GM18511 (cell line): ENCODE measurements around the gene SLC35F6.

Experiments used
- ATAC-seq: cut with Tn5 transposase; IDR thresholded peaks from one replicate; pipeline ENCODE4 v1.9.1; 2021; ENCODE audit warnings: mild to moderate bottlenecking, moderate library complexity; ENCODE audit not compliant: unreplicated experiment

SLC35F6 gene, protein sequence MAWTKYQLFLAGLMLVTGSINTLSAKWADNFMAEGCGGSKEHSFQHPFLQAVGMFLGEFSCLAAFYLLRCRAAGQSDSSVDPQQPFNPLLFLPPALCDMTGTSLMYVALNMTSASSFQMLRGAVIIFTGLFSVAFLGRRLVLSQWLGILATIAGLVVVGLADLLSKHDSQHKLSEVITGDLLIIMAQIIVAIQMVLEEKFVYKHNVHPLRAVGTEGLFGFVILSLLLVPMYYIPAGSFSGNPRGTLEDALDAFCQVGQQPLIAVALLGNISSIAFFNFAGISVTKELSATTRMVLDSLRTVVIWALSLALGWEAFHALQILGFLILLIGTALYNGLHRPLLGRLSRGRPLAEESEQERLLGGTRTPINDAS

DNA sequence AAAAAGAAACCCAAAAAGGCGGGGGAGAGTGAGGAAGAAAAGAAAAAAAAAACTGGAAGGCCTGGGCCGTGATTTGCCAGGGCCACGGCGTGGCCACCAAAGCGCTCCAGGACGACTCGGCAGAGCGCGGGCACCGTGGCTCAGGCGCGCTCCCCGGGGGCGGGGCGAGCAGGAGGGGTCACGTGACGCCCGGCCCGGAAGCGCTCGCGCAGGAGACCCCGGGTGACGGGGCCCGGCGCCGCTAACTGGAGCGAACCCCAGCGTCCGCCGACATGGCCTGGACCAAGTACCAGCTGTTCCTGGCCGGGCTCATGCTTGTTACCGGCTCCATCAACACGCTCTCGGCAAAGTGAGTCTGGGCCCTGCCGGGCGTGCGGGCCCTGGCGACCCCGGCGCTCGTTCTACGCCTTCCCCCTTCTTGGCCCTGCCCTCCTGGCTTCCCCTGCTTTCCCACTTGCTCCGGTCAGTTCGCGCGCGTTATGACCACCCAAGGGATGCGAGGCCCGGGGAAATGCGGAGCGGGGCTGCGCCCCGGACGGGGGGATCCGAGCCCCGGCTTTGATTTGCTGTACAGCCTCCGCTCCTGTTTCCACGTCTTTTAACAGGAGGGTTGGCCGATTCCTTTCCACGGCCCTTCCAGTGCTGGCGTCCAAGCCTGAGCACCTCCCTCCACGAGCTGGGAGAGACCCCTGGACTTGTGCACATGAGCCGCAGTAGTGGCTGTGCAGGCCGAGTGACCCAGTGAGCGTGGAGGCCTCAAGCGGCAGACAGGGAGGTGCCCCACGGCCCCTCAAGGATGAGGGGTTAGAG, at the start of gene SLC35F6:
SLC35F6 (plus strand) TSS at position 207 of the 810 bp plus-strand sequence; CDS start at position 273, 66 bp downstream.
- peak; percentile 85 for ATAC-seq

DNA sequence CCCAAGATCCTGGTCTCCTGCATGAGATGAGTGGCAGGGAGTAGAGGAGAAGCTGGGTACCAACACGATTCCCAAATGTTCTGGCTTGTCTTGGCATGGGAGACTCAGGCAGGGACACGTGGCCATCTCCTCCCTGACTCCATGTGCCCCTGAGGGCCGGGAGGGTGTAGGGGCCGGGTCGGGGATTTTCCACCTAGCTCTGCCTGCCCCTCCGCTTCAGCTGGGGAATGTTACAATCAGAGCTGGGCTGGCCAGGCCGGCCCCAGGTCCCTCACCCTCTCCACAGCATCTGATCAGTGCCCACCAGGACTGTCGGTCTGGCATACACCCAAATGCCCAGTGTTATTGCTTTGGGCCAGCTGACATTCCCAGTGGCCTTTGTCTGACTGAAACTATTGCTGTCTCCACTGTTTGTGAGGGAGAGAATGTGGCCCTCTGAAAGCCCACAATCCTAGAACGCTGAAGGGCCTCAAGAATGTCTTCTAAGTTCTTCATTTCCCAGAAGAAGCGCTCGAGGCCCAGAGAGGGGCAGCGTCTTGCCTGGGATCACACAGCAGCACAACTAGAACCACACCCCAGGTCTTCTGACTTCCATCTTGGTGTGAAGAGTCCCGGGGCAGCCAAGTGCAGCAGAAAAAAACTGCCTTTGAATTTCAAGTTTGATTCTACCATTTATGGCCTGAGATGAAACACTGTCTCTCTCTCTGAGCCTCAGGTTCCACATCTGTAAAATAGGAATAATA, 48.4 kb upstream of the SLC35F6 start:
- ATAC-seq, result no peak

DNA sequence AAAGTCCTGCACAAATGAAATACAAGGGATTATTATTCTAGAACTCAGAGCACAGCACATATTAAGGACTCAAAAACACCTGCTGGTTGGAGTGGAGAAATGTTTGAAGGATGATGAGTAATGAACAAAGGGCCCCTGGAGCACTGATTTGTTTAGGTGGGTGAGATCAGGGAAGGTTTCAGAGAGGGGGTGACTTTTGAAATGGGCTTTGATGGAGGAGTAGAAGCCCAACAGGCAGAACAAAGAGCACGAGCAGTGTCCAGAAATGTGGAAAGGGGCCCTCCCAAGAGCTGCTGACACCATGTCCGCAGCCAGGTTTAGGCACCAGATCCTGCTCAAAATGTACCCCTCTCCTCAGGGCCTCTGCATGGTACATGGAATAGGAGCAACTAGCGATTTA, 47.7 kb upstream of the SLC35F6 start:
- no peak for ATAC-seq

DNA sequence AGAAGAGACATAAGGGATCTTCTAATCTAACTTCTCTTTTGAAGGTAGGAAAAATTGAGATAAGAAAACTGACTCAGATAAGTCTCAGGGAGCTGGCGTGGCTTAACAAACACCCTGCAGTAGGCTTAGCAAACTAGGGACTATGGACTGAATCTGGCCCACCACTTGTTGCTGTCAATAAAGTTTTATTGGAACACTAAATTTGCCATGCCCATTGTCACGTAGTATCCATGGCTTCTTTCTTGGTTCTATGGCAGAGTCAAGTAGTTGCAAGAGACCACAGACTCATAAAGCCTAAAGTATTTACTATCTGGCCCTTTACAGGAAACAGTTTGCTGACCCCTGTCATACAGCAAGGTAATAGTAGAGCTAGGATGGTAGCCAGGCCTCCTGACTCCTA, 47.3 kb upstream of the SLC35F6 start:
- no peak for ATAC-seq

DNA sequence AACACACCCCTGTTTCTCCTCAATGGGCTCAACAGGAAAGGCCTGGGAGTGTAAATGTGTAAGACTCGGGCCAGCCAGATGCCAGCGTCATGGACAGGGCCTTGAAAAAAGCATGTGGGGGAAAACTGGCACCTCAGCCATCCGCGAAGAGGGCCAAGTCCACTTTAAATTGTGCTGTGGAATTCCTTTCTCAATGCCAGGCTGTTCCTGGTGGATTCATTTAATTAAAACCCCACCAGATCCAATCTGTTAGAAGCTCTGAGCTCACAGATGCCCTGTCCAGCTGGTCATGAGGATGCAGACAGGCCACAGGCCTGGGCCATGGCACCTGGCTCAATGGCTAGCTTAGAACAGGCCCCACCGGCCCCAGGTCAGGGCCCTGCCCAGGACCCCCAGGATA, 46.7 kb upstream of the SLC35F6 start:
- no peak for ATAC-seq

DNA sequence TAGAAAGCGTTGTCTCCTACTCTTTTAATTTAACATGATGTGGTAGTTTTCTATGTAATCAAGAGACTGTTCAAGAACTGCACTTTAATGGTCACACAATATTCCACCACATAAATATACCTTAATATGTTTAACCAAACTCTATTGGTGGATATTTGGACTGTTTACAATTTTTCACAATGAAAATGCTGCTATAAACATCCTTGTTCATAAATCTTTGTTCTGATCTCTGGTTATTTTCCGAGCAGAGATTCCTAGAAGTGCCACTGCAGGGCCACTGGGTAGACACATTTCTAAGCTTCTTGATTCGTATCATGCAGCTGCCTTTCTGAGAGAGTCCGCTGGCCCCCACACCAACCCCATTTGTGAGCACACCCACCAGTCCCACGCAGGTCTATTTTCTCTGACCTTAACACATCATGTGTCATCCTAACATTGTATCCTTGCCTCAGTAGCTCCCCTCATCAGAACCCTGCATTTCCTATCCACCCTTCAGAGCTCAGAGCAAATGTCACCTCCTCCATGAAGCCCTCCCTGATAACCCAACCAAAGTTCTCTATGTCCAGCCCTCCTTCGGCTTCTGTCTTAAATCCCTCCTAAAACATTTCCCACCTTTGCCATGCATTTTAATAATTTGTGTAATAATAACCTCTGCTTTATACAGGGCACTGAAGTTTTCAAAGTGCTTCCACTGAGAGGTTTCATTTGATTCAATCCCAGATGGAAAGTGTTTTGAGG, 45.0 kb upstream of the SLC35F6 start:
- ATAC-seq, result no peak

DNA sequence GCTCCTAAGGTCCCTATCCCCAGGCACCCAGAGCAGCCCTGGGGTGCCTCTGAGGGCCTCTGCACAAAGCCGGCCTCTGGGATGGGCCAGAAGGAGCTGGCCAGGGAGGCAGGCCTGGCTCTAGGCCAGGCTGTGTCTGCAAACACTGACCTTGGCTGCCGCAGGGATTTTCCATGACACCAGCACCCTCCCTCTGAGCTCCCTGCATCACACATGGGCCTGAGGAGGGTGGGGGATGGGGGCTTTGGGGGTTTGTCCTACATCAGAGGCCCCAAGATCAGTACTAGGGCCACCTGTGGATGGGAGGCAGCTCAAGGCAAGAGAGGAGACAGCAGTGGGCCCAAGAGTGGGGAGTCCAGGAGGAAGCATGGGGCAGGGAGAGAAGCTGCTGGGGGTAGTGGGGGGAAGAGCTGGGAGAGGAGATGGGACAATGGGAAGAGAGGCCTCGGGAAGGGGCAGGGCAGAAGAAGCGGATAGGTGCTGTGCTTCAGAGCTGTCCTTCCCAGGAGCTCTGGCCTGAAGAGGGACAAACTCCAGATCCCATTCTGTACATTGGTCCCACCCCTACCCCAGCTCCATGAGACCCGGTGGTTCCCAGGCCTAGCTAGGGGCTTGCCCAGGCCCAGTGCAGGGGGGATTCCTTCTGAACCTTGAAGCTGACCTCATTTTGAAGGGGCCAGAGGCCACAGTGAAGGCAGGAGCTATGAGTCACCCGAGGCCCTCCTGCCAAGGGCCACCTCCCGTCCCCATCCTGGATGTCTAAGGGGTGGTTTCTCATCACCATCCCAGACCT, 43.6 kb upstream of the SLC35F6 start:
- ATAC-seq, result no peak

DNA sequence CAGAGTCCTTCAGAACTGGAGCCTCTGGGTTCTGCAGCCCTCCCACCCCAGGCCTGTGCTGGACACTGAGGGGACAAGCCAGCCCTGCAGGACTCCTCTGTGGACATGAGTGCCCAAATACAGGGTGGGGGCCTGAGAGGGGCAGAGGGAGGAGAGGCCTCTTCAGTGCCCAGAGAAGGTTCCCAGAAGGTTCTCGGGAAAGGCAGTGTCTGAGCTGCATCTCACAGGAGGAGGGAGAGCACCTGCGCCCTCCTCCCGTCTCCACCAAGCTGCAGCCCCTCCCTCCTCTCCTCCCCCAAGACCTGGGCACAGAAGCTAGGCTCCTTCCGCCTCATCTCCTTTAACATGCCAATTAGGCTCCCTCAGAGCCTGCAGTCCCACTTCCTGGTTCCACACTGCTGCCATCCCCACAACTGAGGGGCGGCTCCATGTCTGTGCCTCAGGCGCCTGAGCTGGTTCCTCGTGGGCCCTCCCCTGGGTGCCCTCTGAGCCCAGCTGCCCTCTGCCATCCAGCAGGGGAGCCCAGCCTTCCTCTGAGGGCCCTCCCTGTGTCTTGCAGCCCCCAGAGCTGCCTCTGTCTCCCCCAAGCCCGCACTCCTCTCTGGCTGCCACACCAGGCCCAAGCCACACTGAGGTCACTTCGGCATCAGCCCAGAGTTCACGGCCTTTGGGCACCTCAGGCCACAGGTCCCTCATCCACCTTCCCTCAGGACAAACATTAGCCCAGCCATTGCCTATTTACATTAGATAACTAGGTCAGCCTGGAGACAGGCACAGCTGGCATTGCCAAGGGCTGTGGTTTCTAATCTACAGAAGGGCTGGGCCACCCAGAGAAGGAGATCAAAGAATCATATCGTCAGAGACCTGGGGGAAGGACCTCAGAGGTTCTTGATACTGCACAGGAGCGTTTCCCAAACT, 42.7 kb upstream of the SLC35F6 start:
- ATAC-seq, result no peak

DNA sequence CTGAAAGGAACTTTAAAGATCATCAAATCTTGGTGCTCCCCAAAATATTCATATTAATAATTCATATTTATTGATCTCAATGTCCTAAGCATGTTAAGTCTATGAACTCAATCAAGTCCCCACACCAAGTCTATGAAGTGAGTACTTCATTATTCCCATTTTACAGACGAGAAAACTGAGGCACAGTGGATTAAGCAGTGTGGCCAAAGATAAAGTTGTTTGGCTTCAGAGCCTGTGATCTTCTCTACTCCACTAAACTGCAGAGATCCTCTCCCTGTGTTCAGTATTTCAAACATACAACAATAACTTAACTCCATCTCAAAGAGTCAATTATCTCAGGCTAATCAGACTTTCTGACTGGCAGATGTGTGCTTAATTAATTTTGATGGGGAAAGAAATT, 41.8 kb upstream of the SLC35F6 start:
- no peak for ATAC-seq

DNA sequence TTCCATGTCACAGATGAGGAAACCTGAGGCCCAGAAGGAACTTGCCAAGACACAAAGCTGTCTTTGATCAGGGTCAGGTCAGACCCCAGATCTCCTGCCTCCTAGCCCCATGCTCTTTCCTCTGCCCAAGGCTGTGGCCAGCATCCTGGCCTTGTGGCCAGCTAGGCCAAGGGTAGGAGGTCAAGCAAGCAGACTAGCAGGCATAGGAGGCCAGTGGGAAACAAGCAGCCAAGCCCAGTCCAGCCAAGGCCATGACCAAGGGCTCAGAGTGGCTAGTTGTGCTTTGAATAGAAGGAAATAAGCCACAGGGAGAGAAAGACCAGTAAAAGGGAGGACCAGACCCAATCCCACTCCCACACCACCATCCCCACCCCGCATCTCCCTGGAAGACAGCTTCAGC, 41.2 kb upstream of the SLC35F6 start:
- ATAC-seq, result no peak

DNA sequence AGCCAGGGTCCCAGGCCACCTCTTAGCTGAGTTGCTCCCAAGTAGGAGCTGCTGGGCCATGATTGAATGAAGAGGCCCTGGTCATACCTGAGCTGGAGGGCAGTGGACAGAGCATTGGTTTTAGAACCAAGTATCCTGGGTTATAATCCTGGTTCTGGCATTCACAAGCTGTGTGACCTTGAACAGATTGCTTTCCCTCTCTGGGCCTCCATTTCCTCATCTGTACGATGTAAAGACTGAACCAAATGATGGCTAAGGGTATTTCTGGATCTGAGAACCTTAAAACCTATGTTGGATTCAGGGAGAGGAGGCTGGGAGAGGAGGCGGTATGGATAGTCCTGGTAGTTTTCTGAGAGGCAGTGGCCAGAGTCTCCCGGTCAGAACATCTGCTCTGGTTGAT, 40.6 kb upstream of the SLC35F6 start:
- ATAC-seq, result no peak

DNA sequence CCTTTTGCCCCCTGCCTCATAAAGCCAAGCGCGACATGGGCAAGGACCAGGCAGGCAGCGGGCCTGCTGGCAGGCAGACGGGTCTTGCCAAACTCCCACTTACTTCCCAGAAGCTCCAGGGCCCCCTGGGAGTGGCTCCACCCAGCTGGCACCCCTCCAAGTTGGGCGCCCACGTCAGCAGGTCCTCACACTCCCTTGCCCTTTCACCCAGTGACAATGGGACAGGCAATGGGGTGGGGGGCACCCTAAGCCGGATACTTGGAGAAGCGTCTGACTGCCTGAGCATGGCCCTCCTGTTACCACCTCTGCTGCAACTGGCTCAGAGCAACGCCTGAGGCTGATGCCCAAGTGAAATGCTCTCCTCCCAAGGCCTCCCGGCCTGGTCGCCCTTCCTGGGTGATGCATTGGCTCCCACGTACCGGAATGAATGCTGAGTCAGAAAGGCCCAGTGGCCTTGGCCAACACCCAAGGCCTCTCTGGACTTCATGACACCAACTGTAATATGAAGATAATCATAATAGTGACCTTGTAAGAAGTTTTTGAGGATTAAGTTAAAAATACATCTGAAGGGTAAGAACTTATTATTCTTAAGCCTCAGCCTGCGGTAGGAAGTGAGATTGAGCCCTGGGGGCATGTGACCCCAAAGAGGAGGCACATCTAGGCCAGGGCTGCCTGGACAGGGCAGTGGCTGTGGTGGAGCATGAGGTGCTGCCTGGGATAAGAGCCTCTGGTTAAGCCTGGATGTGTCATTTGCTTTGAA, 39.9 kb upstream of the SLC35F6 start:
- ATAC-seq, result no peak

DNA sequence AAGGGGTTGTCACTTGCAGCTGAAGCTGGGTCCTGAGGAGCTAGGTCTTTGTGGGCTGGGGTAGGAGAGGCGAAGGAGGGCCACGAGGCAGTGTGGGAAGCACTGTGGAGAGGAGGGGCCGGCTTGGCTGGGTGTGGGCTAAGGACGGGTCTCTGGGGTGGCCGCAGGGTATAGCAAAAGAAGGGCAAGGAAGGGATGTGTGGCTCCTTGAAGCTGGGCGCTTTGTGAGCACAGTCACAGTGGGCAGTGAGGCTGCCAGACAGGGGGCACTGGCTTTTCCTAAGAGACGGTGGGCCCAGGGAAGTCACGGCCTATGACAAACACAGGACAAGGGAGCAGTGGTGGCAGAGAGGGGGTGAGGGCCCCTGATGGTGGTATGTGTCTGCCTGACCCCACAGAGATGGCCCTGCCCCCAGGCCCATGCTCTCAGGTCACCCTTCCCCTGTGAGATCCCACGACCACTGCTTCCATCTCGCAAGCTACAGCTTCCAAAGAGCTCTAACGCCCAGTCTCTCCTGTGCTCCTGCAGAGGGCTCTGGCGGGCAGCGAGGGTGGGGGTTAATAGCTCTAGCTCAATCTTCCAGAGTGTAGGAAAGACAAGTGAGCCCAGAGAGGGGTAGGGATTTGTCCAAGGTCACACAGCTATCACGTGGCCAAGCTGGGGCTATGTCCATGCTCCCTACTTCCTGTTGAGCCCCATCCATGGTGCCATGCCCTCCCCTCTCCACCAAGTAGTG, 39.1 kb upstream of the SLC35F6 start:
- no peak for ATAC-seq

DNA sequence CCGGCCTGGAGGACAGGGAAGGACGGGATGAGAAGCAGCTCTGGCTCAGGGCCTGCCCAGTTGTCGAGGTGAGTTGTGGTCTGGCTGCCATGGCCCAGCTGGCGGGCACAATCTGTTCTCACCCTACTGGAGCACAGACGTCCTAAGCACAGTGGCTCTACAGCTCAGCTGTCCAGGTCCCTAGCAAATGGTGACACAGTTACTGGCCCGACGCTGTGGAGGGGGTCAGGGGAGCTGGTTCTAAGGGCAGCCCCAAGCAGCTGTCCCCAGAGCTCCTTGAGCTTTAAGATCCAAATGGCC, 38.6 kb upstream of the SLC35F6 start:
- ATAC-seq, result no peak

DNA sequence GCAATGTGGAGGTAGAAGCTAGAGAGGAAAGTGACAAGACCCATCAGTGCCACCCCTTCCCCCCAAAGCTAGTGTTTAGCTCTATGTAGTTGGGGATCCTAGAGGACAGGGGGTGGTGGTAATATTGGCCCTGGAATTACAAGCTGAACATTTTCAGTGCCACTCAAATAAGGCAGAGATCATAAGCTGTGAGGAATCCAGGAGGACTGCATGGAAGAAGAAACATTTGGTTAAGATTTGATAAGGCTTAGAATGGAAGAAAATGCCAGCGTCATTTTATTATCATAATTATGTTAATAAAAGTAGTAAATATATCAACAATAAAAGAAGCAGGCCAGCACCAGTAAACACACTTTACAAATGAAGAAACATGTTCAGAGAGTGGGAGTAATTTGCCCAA, 37.9 kb upstream of the SLC35F6 start:
- ATAC-seq, result no peak

DNA sequence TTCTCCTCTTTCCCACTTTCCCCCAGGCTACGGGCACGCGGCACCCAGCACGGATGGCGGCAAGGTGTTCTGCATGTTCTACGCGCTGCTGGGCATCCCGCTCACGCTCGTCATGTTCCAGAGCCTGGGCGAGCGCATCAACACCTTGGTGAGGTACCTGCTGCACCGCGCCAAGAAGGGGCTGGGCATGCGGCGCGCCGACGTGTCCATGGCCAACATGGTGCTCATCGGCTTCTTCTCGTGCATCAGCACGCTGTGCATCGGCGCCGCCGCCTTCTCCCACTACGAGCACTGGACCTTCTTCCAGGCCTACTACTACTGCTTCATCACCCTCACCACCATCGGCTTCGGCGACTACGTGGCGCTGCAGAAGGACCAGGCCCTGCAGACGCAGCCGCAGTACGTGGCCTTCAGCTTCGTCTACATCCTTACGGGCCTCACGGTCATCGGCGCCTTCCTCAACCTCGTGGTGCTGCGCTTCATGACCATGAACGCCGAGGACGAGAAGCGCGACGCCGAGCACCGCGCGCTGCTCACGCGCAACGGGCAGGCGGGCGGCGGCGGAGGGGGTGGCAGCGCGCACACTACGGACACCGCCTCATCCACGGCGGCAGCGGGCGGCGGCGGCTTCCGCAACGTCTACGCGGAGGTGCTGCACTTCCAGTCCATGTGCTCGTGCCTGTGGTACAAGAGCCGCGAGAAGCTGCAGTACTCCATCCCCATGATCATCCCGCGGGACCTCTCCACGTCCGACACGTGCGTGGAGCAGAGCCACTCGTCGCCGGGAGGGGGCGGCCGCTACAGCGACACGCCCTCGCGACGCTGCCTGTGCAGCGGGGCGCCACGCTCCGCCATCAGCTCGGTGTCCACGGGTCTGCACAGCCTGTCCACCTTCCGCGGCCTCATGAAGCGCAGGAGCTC, 36.2 kb upstream of the SLC35F6 start:
- no peak for ATAC-seq

DNA sequence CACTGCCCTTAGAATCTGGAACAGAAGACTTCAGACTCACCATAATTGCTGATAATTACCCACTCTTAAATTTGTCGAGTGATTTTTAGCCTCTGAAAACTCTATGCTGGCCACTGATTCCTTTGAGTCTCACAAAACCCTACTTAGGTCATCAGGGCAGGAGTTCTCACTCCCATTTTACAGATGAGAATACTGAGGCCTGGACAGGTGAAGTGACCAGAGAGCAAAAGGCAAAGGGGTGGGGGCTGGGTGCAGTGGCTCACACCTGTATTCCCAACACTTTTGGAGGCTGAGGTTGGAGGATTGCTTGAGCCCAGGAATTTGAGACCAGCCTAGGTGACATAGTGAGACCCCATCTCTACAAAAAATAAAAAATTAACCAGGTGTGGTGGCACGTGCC, 34.8 kb upstream of the SLC35F6 start:
- no peak for ATAC-seq
